HG03045 (cell line): ENCODE measurements around the gene ZNF562.
"Not testable (repeated sequence)": the region's sequence is repeated elsewhere in the genome, so short reads cannot be mapped to it uniquely, and the experiment has no call there.

ENCODE experiments used
- ATAC-seq: cut with Tn5 transposase; IDR thresholded peaks from one replicate; pipeline ENCODE4 v1.9.1; 2021; ENCODE audit warnings: mild to moderate bottlenecking, moderate library complexity; ENCODE audit not compliant: unreplicated experiment

ZNF562 gene

DNA sequence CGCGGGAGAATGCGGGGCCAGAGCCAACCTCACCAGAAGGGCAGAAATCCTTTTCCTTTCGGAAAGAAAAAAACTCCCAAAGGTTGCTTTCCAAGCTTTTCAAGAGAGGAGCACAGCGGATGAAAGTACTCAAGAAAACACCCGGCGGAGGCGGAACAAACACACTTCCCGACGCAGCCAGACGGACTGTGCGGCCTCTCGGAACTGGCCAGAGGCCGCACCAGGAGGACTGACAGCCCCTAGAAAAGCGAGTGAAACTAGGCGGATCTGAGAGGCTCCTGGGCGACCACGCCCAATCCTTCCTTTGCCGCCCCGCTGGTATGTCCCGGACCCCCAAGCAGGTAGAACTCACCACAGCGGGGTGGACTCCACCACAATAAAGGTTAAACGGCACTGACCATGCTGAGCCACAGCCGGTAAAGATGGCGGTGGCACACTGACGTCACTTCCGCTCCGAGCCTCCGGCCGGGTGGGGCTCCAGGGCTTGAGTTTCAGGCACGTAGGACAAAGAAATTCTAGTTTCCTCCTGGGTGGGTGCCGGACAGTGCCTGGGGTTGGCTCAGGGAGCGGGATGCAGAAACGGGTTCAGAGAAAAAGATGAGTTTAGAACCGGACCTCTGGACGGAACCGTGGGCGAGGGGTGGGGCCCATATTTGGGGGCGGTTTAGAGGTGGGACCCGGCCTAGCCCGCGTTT lies at the start of gene ZNF562:
TSS of gene ZNF562 (minus strand) at position 438 of the 695 bp plus-strand sequence. CDS start 14,356 bp downstream, outside the sequence.
- ATAC-seq: peak; percentile 85

DNA sequence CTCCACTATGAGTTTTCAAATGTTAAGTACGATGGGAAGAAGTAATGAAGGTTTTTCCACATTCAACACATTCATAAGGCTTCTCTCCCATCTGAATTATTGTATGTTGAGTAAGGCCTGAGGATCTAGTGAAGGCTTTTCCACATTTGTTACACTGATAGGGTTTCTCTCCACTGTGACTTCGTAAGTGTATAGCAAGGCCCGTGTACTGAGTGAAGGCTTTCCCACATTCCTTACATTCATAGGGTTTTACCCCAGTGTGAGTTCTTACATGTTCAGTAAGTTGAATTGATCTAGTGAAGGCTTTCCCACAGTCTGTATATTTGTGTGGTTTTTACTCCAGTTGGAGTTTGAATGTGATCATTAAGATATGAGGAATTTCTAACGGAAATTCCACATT lies 49.3 kb upstream of the ZNF562 start:
- ATAC-seq: no peak

DNA sequence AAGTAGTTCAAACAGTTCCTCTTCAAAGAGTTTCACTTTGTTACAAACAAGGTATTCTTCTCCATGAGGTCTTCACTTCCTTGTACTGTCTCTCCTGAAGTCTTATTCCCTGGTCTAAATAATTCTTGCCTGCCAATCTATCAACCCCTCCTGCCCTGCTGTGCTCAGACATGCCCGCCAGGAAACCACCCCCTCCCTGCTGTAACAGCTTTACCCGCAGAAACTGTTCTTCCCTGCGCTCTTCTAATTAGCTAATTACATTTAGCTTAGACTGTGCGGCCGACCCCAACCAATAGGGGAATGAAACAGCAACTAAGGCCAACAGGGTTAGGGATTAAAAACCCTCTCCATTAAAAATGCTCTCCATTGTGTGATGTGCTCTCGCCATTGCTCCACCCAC lies 47.0 kb upstream of the ZNF562 start:
- no peak for ATAC-seq

DNA sequence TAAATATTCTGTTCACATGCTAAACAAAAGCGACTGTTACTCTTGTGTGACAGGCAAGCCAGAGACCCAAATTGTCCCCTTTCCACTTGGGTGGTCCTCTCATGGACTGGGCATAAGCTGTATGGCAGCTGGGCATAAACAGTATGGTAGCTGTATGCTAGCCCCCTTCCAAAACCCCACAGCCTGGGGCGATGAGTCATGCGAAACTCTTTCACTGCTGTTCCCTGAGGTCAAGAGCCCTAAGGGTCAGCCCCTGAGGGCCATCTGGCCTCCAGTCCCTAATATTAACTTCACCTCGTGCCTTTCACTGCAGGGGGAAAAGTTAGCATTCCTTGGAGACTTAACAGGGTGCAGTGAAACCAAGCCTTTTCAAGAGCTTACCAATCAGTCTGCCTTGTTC lies 45.6 kb upstream of the ZNF562 start:
- ATAC-seq: no peak

DNA sequence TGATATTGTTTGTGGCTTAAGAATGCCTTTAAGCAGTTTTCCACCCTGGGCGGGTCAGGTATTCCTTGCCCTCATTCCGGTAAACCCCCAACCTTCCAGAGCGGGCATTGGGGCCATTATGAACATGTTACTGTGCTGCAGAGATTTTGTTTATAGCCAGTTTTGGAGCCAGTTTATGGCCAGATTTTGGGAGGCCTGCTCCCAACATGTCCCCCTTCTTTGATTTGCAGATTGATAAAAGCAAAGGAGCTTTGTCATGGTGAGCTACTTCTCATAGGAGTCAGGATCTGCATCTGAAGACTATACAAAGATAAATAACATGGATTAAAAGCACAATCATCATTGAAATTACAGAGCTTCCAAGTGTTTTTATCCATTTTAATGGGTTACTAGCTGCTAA lies 36.9 kb upstream of the ZNF562 start:
- ATAC-seq: no peak

DNA sequence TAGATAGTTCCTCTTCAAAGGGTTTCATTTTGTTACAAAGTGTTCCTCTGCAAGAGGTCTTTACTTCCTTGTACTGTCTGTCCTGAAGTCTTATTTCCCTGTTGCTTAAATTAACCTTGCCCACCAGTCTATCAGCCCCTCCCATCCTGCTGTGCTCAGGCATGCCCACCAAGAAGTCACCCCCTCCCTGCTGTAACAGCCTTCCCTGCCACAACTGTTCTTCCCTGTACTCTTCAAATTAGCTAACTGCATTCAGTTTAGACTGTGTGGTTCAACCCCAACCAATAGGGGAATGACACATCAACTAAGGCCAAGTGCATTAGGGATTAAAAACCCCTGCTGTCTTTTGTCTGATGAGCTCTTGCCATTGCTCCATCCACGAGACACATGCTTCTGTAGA lies 34.4 kb upstream of the ZNF562 start:
- no peak for ATAC-seq

DNA sequence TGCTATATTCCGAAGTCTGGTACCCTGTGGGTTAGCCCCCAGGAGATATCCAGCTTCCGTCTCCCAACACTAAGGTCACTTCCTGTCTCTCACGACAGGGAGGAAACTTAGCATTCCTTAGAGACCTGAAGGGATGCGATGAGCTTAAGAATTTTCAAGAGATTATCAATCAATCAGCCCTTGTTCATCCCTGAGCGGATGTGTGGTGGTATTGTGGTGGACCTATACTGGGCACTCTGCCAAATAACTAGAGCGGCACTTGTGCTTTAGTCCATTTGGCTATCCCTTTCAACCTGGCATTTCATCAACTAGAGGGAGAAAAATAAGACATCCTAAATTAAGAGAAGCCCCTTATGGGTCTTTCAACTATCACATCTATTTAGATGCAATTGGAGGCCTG lies 30.9 kb upstream of the ZNF562 start:
- ATAC-seq: no peak

DNA sequence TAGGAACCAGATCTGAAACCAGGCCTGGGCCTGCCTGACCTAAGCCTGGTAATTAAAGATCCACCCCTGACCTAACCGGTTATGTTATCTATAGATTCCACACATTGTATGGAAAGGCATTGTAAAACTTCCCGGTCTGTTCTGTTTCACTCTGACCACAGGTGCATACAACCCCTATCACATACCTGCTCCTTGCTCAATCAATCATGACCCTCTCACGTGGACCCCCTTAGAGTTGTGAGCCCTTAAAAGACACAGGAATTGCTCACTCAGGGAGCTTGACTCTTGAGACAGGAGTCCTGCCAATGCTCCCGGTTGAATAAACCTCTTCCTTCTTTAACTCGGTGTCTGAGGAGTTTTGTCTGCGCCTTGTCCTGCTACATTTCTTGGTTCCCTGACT lies 27.3 kb upstream of the ZNF562 start:
- ATAC-seq: no peak

DNA sequence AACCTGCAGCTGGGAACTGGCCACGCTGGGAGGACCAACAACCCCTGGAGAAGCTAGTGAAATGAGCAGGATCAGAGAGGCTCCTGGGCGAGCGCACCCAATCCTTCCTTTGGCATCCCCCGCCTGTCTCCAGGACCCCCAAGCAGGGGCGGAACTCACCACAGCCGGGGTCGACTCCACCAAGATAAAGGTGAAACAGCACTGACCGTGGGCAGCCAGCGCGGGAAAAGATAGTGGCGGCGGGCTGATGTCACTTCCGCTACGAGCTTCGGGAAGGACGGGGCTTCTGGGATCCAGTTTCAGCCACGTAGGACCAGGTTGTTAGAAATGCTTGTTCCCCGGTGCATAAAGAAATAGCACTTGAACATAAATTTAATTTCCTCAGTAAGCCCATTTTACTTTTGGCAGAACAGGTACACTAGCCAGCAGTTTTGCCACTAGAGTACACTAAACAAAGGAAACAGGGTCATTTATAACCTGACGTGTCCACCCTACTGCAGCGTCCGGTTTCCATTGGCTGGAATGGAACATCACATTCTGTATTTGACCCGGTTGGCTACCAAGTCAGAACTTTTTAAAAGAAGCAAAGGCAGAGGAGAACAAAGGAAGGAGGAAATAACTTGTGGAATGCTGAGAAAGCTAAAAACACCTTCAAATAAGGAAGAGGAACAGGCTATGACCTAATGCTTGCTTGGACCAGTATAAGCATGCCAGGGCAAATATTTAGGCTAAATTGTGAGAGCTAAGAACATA lies 25.5 kb upstream of the ZNF562 start:
- ATAC-seq: no peak

DNA sequence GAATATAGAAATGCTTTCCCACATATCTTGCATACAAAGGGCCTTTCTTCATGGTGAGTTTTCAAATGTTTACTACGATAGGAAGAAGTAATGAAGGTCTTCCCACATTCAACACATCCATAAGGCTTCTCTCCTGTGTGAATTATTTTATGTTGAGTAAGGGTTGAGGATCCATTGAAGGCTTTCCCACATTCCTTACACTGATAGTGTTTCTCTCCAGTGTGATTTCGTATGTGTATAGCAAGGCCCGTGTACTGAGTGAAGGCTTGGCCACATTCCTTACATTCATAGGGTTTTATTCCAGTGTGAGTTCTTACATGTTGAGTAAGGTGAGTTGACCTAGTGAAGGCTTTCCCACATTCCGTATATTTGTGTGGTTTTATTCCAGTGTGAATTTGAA lies 15.4 kb upstream of the ZNF562 start:
- ATAC-seq: not testable (repeated sequence)

DNA sequence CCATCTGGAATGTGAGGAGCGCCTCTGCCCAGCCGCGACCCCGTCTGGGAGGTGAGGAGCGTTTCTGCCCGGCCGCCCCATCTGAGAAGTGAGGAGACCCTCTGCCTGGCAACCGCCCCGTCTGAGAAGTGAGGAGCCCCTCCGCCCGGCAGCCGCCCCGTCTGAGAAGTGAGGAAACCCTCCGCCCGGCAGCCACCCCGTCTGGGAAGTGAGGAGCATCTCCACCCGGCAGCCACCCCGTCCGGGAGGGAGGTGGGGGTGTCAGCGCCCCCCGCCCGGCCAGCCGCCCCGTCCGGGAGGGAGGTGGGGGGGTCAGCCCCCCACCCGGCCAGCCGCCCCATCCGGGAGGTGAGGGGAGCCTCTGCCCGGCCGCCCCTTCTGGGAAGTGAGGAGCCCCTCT lies 5.1 kb upstream of the ZNF562 start:
- not testable (repeated sequence) for ATAC-seq

DNA sequence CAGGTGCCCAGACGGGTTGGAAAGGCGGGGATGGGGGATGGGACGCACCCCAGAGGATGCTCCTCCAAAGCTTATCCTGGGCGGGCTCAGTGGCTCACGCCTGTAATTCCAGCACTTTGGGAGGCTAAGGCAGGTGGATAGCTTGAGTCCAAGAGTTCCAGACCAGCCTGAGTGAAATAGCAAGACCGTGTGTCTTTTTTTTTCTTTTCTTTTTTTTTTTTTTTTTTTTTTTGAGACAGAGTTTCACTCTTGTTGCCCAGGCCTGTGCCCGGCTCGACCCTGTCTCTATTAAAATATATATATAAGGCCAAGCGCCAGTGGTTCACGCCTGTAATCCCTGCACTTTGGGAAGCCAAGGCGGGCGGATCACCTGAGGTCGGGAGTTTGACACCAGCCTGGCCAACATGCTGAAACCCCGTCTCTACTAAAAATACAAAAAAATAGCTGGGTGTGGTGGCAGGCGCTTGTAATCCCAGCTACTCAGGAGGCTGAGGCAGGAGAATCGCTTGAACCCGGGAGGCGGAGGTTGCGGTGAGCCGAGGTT lies 530 bp upstream of the ZNF562 start:
- not testable (repeated sequence) for ATAC-seq

DNA sequence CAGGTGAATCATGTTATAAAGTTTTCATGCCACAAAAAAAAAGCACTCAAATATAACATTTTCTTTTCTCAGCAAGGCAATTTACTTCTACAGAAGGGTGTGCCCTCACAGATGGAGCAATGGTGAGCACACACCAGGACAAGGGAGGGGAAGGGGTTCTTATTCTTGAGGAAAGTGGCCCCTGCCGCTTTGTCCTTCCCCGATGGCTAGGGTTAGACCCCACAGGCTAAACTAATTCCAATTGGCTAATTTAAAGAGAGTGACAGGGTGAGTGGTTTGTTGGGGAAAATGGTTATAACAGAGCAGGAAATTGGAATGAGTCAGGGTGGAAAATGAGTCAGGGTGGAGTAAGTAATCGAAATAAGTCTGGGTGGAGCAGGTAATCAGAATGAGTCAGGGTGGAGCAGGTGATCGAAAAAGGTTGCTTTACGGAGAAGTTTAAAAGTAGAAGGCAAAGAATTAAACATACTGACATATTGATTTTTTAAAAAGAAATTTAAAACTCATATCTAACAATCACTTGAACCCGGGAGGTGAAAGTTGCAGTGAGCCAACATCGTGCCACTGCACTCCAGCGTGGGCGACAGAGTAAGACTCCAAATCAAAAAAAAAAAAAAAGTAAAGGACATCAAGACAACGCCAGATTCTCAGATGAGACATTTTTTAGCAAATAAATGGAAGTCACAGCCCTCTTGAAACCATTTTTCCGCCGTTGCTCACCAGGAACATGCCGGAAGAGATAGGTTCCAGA lies 813 bp downstream of the ZNF562 start:
- no peak for ATAC-seq

DNA sequence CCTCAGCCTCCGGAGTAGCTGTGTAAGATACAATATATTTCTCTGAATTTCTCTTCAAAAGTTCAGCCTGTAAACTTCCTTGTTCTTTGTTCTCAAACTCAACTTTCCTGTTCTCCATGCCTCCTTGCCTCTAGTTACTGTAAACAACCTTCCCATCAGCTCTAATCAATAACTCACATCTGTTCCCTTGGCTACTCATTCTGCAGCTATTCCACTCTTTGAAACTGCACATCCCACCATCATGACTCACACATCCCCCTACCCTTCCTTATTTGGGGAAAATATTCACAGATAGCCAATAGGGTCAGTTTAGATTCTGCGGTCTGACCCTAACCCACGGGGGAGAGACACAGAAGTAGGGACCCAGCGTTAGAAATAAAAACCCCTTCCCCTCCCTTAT lies 2.0 kb downstream of the ZNF562 start:
- ATAC-seq: no peak

DNA sequence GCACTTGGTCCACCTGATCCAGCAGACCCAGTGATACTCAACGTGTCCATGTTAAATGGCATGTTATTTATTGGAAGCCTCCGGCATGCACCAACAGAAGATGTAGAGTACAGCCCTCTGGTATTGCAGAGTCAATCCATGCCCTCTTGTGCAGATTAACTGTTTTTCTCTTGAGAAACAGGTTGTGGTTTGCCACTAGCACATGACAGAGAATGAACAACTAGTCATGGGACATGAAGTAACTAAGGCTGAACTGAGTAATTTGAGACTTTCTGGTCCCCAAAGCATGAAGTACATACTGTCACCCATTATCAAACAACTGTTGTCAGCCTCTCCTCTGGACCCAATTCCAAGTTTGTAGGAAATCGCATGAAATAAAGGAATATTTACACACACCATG lies 3.2 kb downstream of the ZNF562 start:
- no peak for ATAC-seq

DNA sequence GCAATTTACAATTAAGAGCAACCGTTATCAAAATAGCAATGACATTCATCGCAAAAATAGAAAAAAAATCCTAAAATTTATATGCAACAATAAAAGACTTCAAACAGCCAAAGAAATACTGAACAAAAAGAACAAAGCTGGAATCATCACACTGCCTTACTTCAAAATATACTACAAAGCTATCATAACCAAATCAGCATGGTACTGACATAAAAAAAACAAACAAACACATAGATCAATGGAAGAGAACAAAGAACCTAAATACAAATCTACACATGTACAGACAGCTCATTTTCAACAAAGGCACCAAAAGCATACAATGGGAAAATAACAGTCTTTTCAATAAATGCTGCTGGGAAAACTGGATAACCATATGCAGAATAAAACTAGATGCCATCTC lies 6.4 kb downstream of the ZNF562 start:
- ATAC-seq: no peak

DNA sequence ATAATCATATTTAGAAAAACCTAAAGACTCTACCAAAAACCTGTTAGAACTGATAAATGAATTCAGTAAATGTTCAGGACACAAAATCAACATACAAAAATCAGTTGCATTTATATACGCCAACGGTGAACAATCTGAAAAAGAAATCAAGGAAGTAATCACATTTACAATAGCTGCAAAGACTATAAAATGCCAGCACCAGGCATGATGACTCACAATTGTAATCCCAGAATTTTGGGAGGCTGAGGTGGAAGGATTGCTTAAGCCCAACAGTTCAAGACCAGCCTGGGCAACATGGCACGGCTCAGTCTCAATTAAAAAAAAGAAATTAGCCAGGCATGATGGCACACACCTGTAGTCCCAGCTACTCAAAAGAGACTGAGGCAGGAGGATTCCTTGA lies 7.0 kb downstream of the ZNF562 start:
- no peak for ATAC-seq

DNA sequence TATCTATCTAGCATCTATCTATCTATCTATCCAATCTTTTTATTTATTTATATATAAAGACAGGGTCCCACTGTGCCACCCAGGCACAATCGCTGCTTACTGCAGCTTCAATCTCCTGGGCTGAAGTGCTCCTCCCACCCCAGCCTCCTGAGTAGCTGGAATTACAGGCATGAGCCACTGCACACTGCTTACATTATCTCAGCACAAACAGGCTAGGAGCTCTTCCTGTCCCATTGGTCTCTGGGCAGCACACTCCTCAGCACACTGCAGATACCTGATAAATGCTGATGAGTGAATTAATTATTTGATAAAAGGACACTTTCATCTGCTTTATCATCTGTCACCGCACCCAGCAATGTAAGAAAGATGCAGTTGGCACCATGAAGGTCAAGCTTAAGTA lies 16.1 kb downstream of the ZNF562 start:
- no peak for ATAC-seq

DNA sequence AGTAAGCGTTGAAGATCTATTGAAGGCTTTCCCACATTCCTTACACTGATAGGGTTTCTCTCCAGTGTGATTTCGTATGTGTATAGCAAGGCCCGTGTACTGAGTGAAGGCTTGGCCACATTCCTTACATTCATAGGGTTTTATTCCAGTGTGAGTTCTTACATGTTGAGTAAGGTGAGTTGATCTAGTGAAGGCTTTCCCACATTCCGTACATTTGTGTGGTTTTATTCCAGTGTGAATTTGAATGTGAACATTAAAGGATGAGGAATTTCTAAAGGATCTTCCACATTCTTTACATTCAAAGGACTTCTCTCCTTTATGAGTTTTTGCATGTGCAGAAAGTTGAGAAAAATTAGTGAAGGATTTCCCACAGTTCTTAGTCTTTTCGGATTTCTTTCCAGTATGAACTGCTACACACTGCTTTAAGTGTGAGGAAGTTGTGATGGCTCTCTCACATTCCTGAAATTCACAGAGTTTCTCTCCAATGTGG lies 21.8 kb downstream of the ZNF562 start:
- ATAC-seq: not testable (repeated sequence)

DNA sequence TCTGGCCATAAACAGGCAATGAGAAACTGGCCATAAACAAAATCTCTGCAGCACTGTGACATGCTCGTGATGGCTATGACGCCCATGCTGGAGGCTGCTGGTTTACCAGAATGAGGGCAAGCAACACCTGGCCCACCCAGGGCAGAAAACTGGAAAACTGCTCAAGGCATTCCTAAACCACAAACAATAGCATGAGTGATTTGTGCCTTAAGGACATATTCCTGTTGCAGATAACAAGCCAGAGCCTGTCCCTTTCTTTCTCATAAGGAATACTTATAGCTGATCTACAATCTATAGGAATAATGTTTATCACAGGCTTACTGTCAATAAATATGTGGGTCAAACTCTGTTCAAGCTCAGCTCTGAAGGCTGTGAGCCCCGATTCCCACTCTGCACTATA lies 23.4 kb downstream of the ZNF562 start:
- ATAC-seq: not testable (repeated sequence)

DNA sequence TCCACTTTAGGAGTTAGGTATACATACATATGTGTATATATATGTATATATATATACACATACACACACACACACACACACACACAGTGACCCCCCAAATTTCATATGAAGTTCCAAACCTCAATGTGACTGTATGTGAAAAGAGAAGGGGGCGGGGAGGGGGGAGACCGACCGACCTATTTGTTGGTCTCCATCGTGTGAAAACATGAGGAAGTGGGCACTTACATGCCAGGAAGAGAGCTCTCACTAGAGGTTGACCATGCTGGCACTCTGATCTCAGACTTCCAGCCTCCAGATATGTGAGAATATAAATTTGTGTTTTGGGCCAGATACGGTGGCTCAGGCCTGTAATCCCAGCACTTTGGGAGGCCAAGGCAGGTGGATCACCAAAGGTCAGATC lies 24.6 kb downstream of the ZNF562 start:
- ATAC-seq: no peak
